H1 (cell line): ENCODE results near the gene TYR. TPM values are rescaled to one million over a fixed set of nuclear protein-coding genes. Genes with fewer than 3 reads are reported as not detected.
"Not testable (repeated sequence)": the region's sequence is repeated elsewhere in the genome, so short reads cannot be mapped to it uniquely, and the experiment has no call there.

Source experiments
- CTCF ChIA-PET: fragments of 300-600 bp; sonication (Branson Sonifier 250); formaldehyde crosslinking; loops from one replicate; lab custom pipeline; 2021; ENCODE audit not compliant: partially characterized antibody; lab: Charles Lee
- POLR2A ChIA-PET: fragments of 300-600 bp; sonication (Branson Sonifier 250); formaldehyde crosslinking; loops from one replicate; lab custom pipeline; 2021; ENCODE audit warnings: inconsistent platforms; ENCODE audit not compliant: partially characterized antibody; lab: Charles Lee
- DNase-seq, 2 experiments: peaks; one replicate each; pipeline versions ENCODE4 v3.0.0 to v3.0.0-alpha.2; 2010 to 2022; ENCODE audit warnings: low spot score in 2 of 2, low read depth in 1 of 2, mixed read lengths in 1 of 2
- FAIRE-seq: peaks from 2 replicates; lab custom pipeline; 2011; peaks lifted over from hg19 to GRCh38; lab: Jason Lieb, UNC
- H2AFZ ChIP-seq: 2 replicates; pipeline ENCODE4 v1.8.1; 2012; ENCODE audit warnings: low read length, inconsistent platforms
- H2AK5ac ChIP-seq: 2 replicates; pipeline ENCODE4 v1.6.1; 2013; ENCODE audit warnings: low read depth, low read length
- H2BK120ac ChIP-seq: replicated peaks from 2 replicates; pipeline ENCODE3; 2013; ENCODE audit warnings: low read depth, low read length, inconsistent platforms
- H2BK12ac ChIP-seq: 2 replicates; pipeline ENCODE4 v1.6.1; 2013; ENCODE audit warnings: low read depth, low read length
- H2BK15ac ChIP-seq: 2 replicates; pipeline ENCODE4 v1.6.1; 2013; ENCODE audit warnings: low read length
- H2BK20ac ChIP-seq: 2 replicates; pipeline ENCODE4 v1.6.1; 2013; ENCODE audit warnings: low read length
- H2BK5ac ChIP-seq: 2 replicates; pipeline ENCODE4 v1.6.1; 2013; ENCODE audit warnings: low read depth, low read length
- H3K14ac ChIP-seq: 2 replicates; pipeline ENCODE4 v1.6.1; 2013; ENCODE audit warnings: inconsistent platforms; ENCODE audit not compliant: insufficient read length
- H3K18ac ChIP-seq: 2 replicates; pipeline ENCODE4 v1.6.1; 2013; ENCODE audit warnings: low read length; ENCODE audit errors: extremely low read depth
- H3K23ac ChIP-seq: 2 replicates; pipeline ENCODE4 v1.6.1; 2013; ENCODE audit warnings: inconsistent platforms; ENCODE audit not compliant: insufficient read length
- H3K23me2 ChIP-seq: 2 replicates; pipeline ENCODE4 v1.6.1; 2013; ENCODE audit warnings: low read depth, low read length
- H3K27ac ChIP-seq: 2 replicates; pipeline ENCODE4 v1.6.1; 2011; ENCODE audit warnings: low read depth, low read length, inconsistent platforms
- H3K27me3 ChIP-seq, 4 experiments: replicated peaks in 1 of 4; 1 replicate in 1 of 4; 2 replicates in 3 of 4; pipeline versions ENCODE4 v1.6.1 to v1.8.1; 2011 to 2013; ENCODE audit warnings: low read length in 3 of 4, mild to moderate bottlenecking in 3 of 4, inconsistent platforms in 2 of 4, mixed read lengths in 2 of 4, moderate library complexity in 1 of 4; ENCODE audit not compliant: control insufficient read depth in 3 of 4, insufficient read depth in 3 of 4; ENCODE audit errors: extremely low read depth in 1 of 4
- H3K36me3 ChIP-seq, 4 experiments: 2 replicates each; pipeline versions ENCODE4 v1.6.1 to v1.8.1; 2011 to 2013; ENCODE audit warnings: mild to moderate bottlenecking in 4 of 4, low read length in 3 of 4, moderate library complexity in 2 of 4, control low read depth in 1 of 4, inconsistent platforms in 1 of 4; ENCODE audit not compliant: insufficient read depth in 4 of 4, control insufficient read depth in 2 of 4
- H3K4ac ChIP-seq: replicated peaks from 2 replicates; pipeline ENCODE3; 2013; ENCODE audit warnings: low read length, low read depth, mixed read lengths, inconsistent platforms; ENCODE audit not compliant: insufficient read length
- H3K4me1 ChIP-seq, 4 experiments: replicated peaks in 1 of 4; 1 replicate in 1 of 4; 2 replicates in 3 of 4; pipeline versions ENCODE4 v1.6.1 to v1.8.1; 2011 to 2013; ENCODE audit warnings: low read length in 3 of 4, inconsistent platforms in 2 of 4, mixed read lengths in 1 of 4; ENCODE audit not compliant: insufficient read depth in 4 of 4, control insufficient read depth in 3 of 4
- H3K4me2 ChIP-seq, 2 experiments: 2 replicates each; pipeline versions ENCODE4 v1.6.1 to v1.8.1; 2011 to 2013; ENCODE audit warnings: low read depth in 2 of 2, low read length in 2 of 2, control low read depth in 1 of 2, inconsistent platforms in 1 of 2, mild to moderate bottlenecking in 1 of 2; ENCODE audit not compliant: insufficient read depth in 1 of 2
- H3K4me3 ChIP-seq, 4 experiments: fragments of 200-600, 300-600 bp in 1 of 4; sonication (generic), shearing (Covaris generic), sonication (Bioruptor Twin) in 1 of 4; 2 replicates each; pipeline versions ENCODE4 v1.5.1 to v1.8.1; 2011 to 2016; ENCODE audit warnings: low read length in 4 of 4, low read depth in 3 of 4, control low read depth in 2 of 4, inconsistent platforms in 2 of 4, mild to moderate bottlenecking in 2 of 4, mixed read lengths in 1 of 4, moderate library complexity in 1 of 4; ENCODE audit not compliant: insufficient read depth in 2 of 4; ENCODE audit errors: extremely low read depth in 1 of 4
- H3K56ac ChIP-seq: replicated peaks from 2 replicates; pipeline ENCODE3; 2013; ENCODE audit warnings: low read depth, mild to moderate bottlenecking, mixed read lengths, low read length, inconsistent platforms; ENCODE audit not compliant: insufficient read length
- H3K79me1 ChIP-seq: 2 replicates; pipeline ENCODE4 v1.6.1; 2013; ENCODE audit warnings: low read depth, low read length, control low read depth
- H3K79me2 ChIP-seq, 2 experiments: 2 replicates each; pipeline versions ENCODE4 v1.6.1 to v1.8.1; 2012 to 2013; ENCODE audit warnings: low read length in 2 of 2, mild to moderate bottlenecking in 2 of 2, inconsistent platforms in 1 of 2; ENCODE audit not compliant: insufficient read depth in 2 of 2, control insufficient read depth in 1 of 2
- H3K9ac ChIP-seq, 4 experiments: replicated peaks in 1 of 4; 1 replicate in 1 of 4; 2 replicates in 3 of 4; pipeline versions ENCODE4 v1.6.1 to v1.8.1; 2011 to 2013; ENCODE audit warnings: low read depth in 3 of 4, low read length in 3 of 4, control low read depth in 2 of 4, mild to moderate bottlenecking in 2 of 4, moderate library complexity in 2 of 4, inconsistent platforms in 1 of 4; ENCODE audit errors: extremely low read depth in 1 of 4
- H3K9me3 ChIP-seq, 2 experiments: 2 replicates each; pipeline versions ENCODE4 v1.6.1 to v1.8.1; 2012 to 2013; ENCODE audit warnings: mild to moderate bottlenecking in 2 of 2, moderate library complexity in 2 of 2, control low read depth in 1 of 2, inconsistent platforms in 1 of 2, low read depth in 1 of 2, low read length in 1 of 2, mixed read lengths in 1 of 2; ENCODE audit not compliant: insufficient read depth in 2 of 2
- H4K20me1 ChIP-seq, 2 experiments: replicated peaks in 1 of 2; 2 replicates each; pipeline versions ENCODE3 to v1.8.1; 2011 to 2013; ENCODE audit warnings: inconsistent platforms in 2 of 2, low read length in 2 of 2, mild to moderate bottlenecking in 1 of 2; ENCODE audit not compliant: insufficient read depth in 2 of 2, control insufficient read depth in 1 of 2
- H4K5ac ChIP-seq: 2 replicates; pipeline ENCODE4 v1.6.1; 2013; ENCODE audit warnings: low read length, low read depth, mixed read lengths, inconsistent platforms; ENCODE audit not compliant: insufficient read length
- H4K8ac ChIP-seq: 2 replicates; pipeline ENCODE4 v1.8.0; 2013; ENCODE audit warnings: mild to moderate bottlenecking, moderate library complexity, low read length, inconsistent platforms; ENCODE audit not compliant: insufficient read depth; ENCODE audit errors: extremely low read depth
- H4K91ac ChIP-seq: replicated peaks from 2 replicates; pipeline ENCODE3; 2013; ENCODE audit warnings: low read length, mixed read lengths, inconsistent platforms; ENCODE audit not compliant: insufficient read length
- RAD21 ChIP-seq, 2 experiments: IDR thresholded peaks in 1 of 2; conservative IDR thresholded peaks in 1 of 2; 2 replicates each; pipeline ENCODE4 v1.6.1; 2011; ENCODE audit warnings: low read depth in 2 of 2, low read length in 2 of 2, improper control_type of control experiment in 1 of 2, inconsistent platforms in 1 of 2, mild to moderate bottlenecking in 1 of 2, moderate library complexity in 1 of 2
- WGBS, 2 experiments: shearing (Covaris generic) in 1 of 2; methylation state at CpG; one replicate each; pipeline versions ENCODE4 v1.1.6 to v1.1.7; 2013 to 2015; ENCODE audit warnings: low lambda C conversion rate in 2 of 2, mixed read lengths in 2 of 2, inconsistent platforms in 1 of 2, low coverage in 1 of 2, missing lambda C conversion rate in 1 of 2; ENCODE audit not compliant: insufficient replicate concordance in 2 of 2, insufficient coverage in 1 of 2, insufficient read length in 1 of 2; ENCODE audit errors: extremely low coverage in 1 of 2, missing lambda C conversion rate in 1 of 2; 5-methylcytosine and 5-hydroxymethylcytosine counted together
- polyA plus RNA-seq, 7 experiments: library from polyadenylated mRNA; depleted of rRNA in 3 of 7; stranded (reverse) in 5 of 7; unstranded in 2 of 7; fragments of >200 nt in 5 of 7; fragments of 200-250 nt in 2 of 7; gene quantifications; 1 replicate in 5 of 7; 2 replicates in 1 of 7; 4 replicates in 1 of 7; pipeline versions ENCODE4 v1.2.1 to v1.2.3, GENCODE V29; 2011 to 2013; ENCODE audit warnings: missing spikeins in 2 of 7, mixed read lengths in 2 of 7
- total RNA-seq: library from RNA; stranded (reverse); fragmentation: NEBNext Ultra II Directional; extraction: Animal tissue kit (Norgen Biotek cat#: 25700); gene quantifications from 2 replicates; pipeline ENCODE4 v1.2.1, GENCODE V29; 2021
- TF ChIP-seq, protein P1 (sequence below), 3 experiments: IDR thresholded peaks; 1 replicate in 2 of 3; 2 replicates in 1 of 3; pipeline versions ENCODE4 v1.5.1 to v1.6.1; 2011; ENCODE audit warnings: low read length in 3 of 3, mild to moderate bottlenecking in 3 of 3, inconsistent platforms in 2 of 3, low read depth in 1 of 3, moderate library complexity in 1 of 3; ENCODE audit not compliant: insufficient read depth in 1 of 3; ENCODE audit errors: control extremely low read depth in 1 of 3

The TYR gene
- total and polyA plus RNA-seq, 2 of the 8 experiments (the other 6 are each of a cell fraction or from before 2014, with no cell fraction given): not detected

GRCh38 chr11:89333704-89334103 lies 156.0 kb downstream of the TYR start:
- H3K27me3 ChIP-seq, H3K56ac ChIP-seq, H2AFZ ChIP-seq, H2BK15ac ChIP-seq, H2BK120ac ChIP-seq, H2BK12ac ChIP-seq, H4K91ac ChIP-seq, H3K9me3 ChIP-seq, H3K4me1 ChIP-seq, H3K9ac ChIP-seq, POLR2A ChIA-PET, H3K27ac ChIP-seq, FAIRE-seq, H4K5ac ChIP-seq, H2BK5ac ChIP-seq, H4K8ac ChIP-seq, H4K20me1 ChIP-seq, H3K23ac ChIP-seq, H3K36me3 ChIP-seq, H3K4me2 ChIP-seq, H3K79me1 ChIP-seq, H3K4ac ChIP-seq, H3K4me3 ChIP-seq, H2AK5ac ChIP-seq, H3K14ac ChIP-seq, H3K79me2 ChIP-seq, DNase-seq, H3K18ac ChIP-seq, H2BK20ac ChIP-seq, H3K23me2 ChIP-seq: not testable (repeated sequence)
- WGBS, 2 experiments: 77% methylated on average over 1 of the region's 1 CpG; no CpG with 5 or more reads in 1 of the 2 experiments
- CTCF ChIA-PET: interaction anchor here (0.7 to 1.9 kb wide), 3 partner anchors 71 to 281 kb away, joined by 3 to 6 read pairs (median 3); no protein-coding TSS in a partner anchor
- TF ChIP-seq, protein P1, sequence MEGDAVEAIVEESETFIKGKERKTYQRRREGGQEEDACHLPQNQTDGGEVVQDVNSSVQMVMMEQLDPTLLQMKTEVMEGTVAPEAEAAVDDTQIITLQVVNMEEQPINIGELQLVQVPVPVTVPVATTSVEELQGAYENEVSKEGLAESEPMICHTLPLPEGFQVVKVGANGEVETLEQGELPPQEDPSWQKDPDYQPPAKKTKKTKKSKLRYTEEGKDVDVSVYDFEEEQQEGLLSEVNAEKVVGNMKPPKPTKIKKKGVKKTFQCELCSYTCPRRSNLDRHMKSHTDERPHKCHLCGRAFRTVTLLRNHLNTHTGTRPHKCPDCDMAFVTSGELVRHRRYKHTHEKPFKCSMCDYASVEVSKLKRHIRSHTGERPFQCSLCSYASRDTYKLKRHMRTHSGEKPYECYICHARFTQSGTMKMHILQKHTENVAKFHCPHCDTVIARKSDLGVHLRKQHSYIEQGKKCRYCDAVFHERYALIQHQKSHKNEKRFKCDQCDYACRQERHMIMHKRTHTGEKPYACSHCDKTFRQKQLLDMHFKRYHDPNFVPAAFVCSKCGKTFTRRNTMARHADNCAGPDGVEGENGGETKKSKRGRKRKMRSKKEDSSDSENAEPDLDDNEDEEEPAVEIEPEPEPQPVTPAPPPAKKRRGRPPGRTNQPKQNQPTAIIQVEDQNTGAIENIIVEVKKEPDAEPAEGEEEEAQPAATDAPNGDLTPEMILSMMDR (IDR thresholded peaks at IDR 0.05; ENCODE audit: control extremely low read depth in 1 of 3, insufficient read depth in 1 of 3, low read depth in 1 of 3, low read length in 3 of 3): peak in 2 of 3 experiments; percentile 19; a peak in 2 of 4 replicates
- TF ChIP-seq RAD21 (IDR thresholded peaks at IDR 0.05 in 1 of 2, conservative IDR thresholded peaks at IDR 0.05 in 1 of 2; ENCODE audit: low read depth in 2 of 2, low read length in 2 of 2): peak; percentile 44 to 48
